GM12878 (cell line): ENCODE data around the gene CNTN6. TPM values are rescaled to one million over a fixed set of nuclear protein-coding genes. Genes with fewer than 3 reads are reported as not detected.

Experiments used
- ATAC-seq: fragments of 200-7000 bp; cut with Tn5 transposase; 3 replicates; pipeline ENCODE4 v1.9.1; 2020; ENCODE audit warnings: mild to moderate bottlenecking, moderate library complexity
- BruUV-seq: library from RNA; stranded (reverse); fragments of 400-500 nt; replicated peaks from 2 replicates; lab custom pipeline; 2021; lab: Mats Ljungman, UMichigan
- CTCF ChIA-PET: fragments of 300-600 bp; sonication (Branson Sonifier 250); formaldehyde crosslinking; extraction: SDS; loops from one replicate; lab custom pipeline; 2021; ENCODE audit warnings: inconsistent platforms; lab: Yijun Ruan, JAX
- POLR2A ChIA-PET: fragments of 350-600 bp; formaldehyde crosslinking; extraction: SDS; loops from one replicate; lab custom pipeline; 2021; ENCODE audit warnings: inconsistent platforms; lab: Charles Lee
- RAD21 ChIA-PET: fragments of 300-600 bp; sonication (Branson Sonifier 250); formaldehyde crosslinking; loops from one replicate; lab custom pipeline; 2023; ENCODE audit warnings: antibody characterized with exemption; ENCODE audit not compliant: unreplicated experiment; lab: Charles Lee
- SMC1A ChIA-PET: fragments of 300-600 bp; sonication (Branson Sonifier 250); formaldehyde crosslinking; loops from one replicate; lab custom pipeline; 2023; ENCODE audit not compliant: unreplicated experiment, uncharacterized antibody; lab: Charles Lee
- DNase-seq: peaks from one replicate; pipeline ENCODE4 v3.0.0-alpha.2; 2011; ENCODE audit warnings: low read depth, low spot score
- FAIRE-seq: peaks from 3 replicates; lab custom pipeline; 2011; peaks lifted over from hg19 to GRCh38; lab: Jason Lieb, UNC
- H2AFZ ChIP-seq: 2 replicates; pipeline ENCODE4 v1.6.0; 2011; ENCODE audit warnings: low read depth, low read length, control low read depth; ENCODE audit not compliant: control insufficient read depth
- H3K27ac ChIP-seq: 2 replicates; pipeline ENCODE4 v1.5.1; 2011; ENCODE audit warnings: control low read depth; ENCODE audit not compliant: control insufficient read depth, insufficient read depth
- H3K27me3 ChIP-seq, 2 experiments: replicated peaks in 1 of 2; 2 replicates each; pipeline versions ENCODE4 v1.6.0 to v1.6.1; 2011; ENCODE audit warnings: low read length in 1 of 2; ENCODE audit not compliant: control insufficient read depth in 2 of 2, insufficient read depth in 2 of 2
- H3K36me3 ChIP-seq, 2 experiments: 2 replicates each; pipeline ENCODE4 v1.5.1; 2011; ENCODE audit warnings: low read length in 1 of 2; ENCODE audit not compliant: control insufficient read depth in 2 of 2, insufficient read depth in 2 of 2
- H3K4me1 ChIP-seq: 2 replicates; pipeline ENCODE4 v1.6.1; 2011; ENCODE audit warnings: mild to moderate bottlenecking, low read length, moderate library complexity, mixed read lengths; ENCODE audit not compliant: control insufficient read depth, insufficient read depth
- H3K4me2 ChIP-seq: 2 replicates; pipeline ENCODE4 v1.6.0; 2011; ENCODE audit warnings: control low read depth; ENCODE audit not compliant: control insufficient read depth, insufficient read depth
- H3K4me3 ChIP-seq: fragments of 200-600 bp; sonication (generic); 2 replicates; pipeline ENCODE4 v1.5.1; 2016
- H3K79me2 ChIP-seq: 2 replicates; pipeline ENCODE4 v1.6.0; 2011; ENCODE audit warnings: low read length; ENCODE audit not compliant: control insufficient read depth, insufficient read depth
- H3K9ac ChIP-seq: 2 replicates; pipeline ENCODE4 v1.8.0; 2011; ENCODE audit warnings: low read length, control low read depth, mixed read lengths; ENCODE audit not compliant: control insufficient read depth, insufficient read depth
- H3K9me3 ChIP-seq: replicated peaks from 3 replicates; pipeline ENCODE4 v1.5.1; 2011; ENCODE audit warnings: mild to moderate bottlenecking, low read length; ENCODE audit not compliant: control insufficient read depth, insufficient read depth
- H4K20me1 ChIP-seq: 2 replicates; pipeline ENCODE4 v1.6.0; 2011; ENCODE audit not compliant: control insufficient read depth, insufficient read depth
- ATF3 ChIP-seq: IDR thresholded peaks from 2 replicates; pipeline ENCODE4 v1.6.1; 2011; ENCODE audit warnings: low read depth, mild to moderate bottlenecking, low read length, moderate library complexity, borderline replicate concordance; ENCODE audit errors: extremely low read depth
- BCL11A ChIP-seq: IDR thresholded peaks from 2 replicates; pipeline ENCODE4 v1.6.1; 2011; ENCODE audit warnings: low read depth, low read length
- CHD4 ChIP-seq: fragments of 200-600 bp; sonication (generic); IDR thresholded peaks from 2 replicates; pipeline ENCODE4 v1.6.1; 2016; ENCODE audit warnings: mild to moderate bottlenecking
- CTCF ChIP-seq, 3 experiments: IDR thresholded peaks in 2 of 3; conservative IDR thresholded peaks in 1 of 3; 2 replicates each; pipeline ENCODE4 v1.5.1; 2011; ENCODE audit warnings: low read depth in 3 of 3, low read length in 3 of 3, mild to moderate bottlenecking in 3 of 3, control low read depth in 2 of 3, moderate library complexity in 2 of 3, inconsistent platforms in 1 of 3, mixed read lengths in 1 of 3; ENCODE audit not compliant: control insufficient read depth in 2 of 3, insufficient read depth in 1 of 3; ENCODE audit errors: extremely low read depth in 1 of 3
- E2F4 ChIP-seq: IDR thresholded peaks from 2 replicates; pipeline ENCODE4 v1.6.1; 2012; ENCODE audit warnings: low read depth, low read length, improper control_type of control experiment
- E2F8 ChIP-seq: fragments of 450-650 bp; IDR thresholded peaks from 2 replicates; pipeline ENCODE4 v1.6.1; 2018; ENCODE audit warnings: mild to moderate bottlenecking, low read depth, moderate library complexity; ENCODE audit not compliant: partially characterized antibody
- EED ChIP-seq: sonication (generic); IDR thresholded peaks from 2 replicates; pipeline ENCODE4 v1.6.1; 2016; ENCODE audit warnings: antibody characterized with exemption, low read depth
- EZH2 ChIP-seq: IDR thresholded peaks from 2 replicates; pipeline ENCODE4 v1.6.1; 2012; ENCODE audit warnings: low read depth, mild to moderate bottlenecking, control low read depth, inconsistent platforms, low read length, borderline replicate concordance; ENCODE audit not compliant: control insufficient read depth
- HCFC1 ChIP-seq: fragments of 150-350 bp; IDR thresholded peaks from 2 replicates; pipeline ENCODE4 v1.6.1; 2014; ENCODE audit warnings: low read length
- HDAC2 ChIP-seq: fragments of 200-600 bp; sonication (generic); IDR thresholded peaks from 2 replicates; pipeline ENCODE4 v1.6.1; 2017
- MAX ChIP-seq: IDR thresholded peaks from 2 replicates; pipeline ENCODE4 v1.6.1; 2012; ENCODE audit warnings: low read depth, low read length, improper control_type of control experiment
- MTA3 ChIP-seq: IDR thresholded peaks from 2 replicates; pipeline ENCODE4 v1.6.1; 2012; ENCODE audit warnings: low read length, inconsistent platforms, borderline replicate concordance
- RELB ChIP-seq: fragments of 450-650 bp; IDR thresholded peaks from 2 replicates; pipeline ENCODE4 v1.6.1; 2017; ENCODE audit warnings: low read depth, mild to moderate bottlenecking, moderate library complexity
- RUNX3 ChIP-seq: IDR thresholded peaks from 2 replicates; pipeline ENCODE4 v1.6.1; 2012; ENCODE audit warnings: low read length, inconsistent platforms
- SREBF1 ChIP-seq: IDR thresholded peaks from 2 replicates; pipeline ENCODE4 v1.6.1; 2012; ENCODE audit warnings: mild to moderate bottlenecking, low read length
- YBX1 ChIP-seq: fragments of 450-650 bp; IDR thresholded peaks from 2 replicates; pipeline ENCODE4 v1.6.1; 2016; ENCODE audit warnings: antibody characterized with exemption
- ZBED1 ChIP-seq: IDR thresholded peaks from 2 replicates; pipeline ENCODE4 v1.6.1; 2016; ENCODE audit warnings: borderline replicate concordance
- ZNF217 ChIP-seq: fragments of 450-650 bp; IDR thresholded peaks from 2 replicates; pipeline ENCODE4 v1.6.1; 2017; ENCODE audit warnings: antibody characterized with exemption, mild to moderate bottlenecking
- ZNF622 ChIP-seq: fragments of 450-650 bp; IDR thresholded peaks from 2 replicates; pipeline ENCODE4 v1.6.1; 2017; ENCODE audit warnings: mild to moderate bottlenecking, inconsistent platforms
- WGBS: methylation state at CpG from one replicate; pipeline ENCODE4 v1.1.6; 2016; ENCODE audit warnings: low lambda C conversion rate; ENCODE audit not compliant: insufficient replicate concordance, insufficient coverage; ENCODE audit errors: missing lambda C conversion rate; 5-methylcytosine and 5-hydroxymethylcytosine counted together
- in situ Hi-C: fragments of 300-500 bp; cut with MboI; formaldehyde crosslinking; loops from 9 replicates; pipeline ENCODE4 v1.14.3; 2018; ENCODE audit warnings: mixed read lengths
- intact Hi-C: fragments of 100-400 bp; cut with micrococcal nuclease; formaldehyde crosslinking; loops from one replicate; pipeline ENCODE4 v1.14.2; 2022; ENCODE audit not compliant: unreplicated experiment
- polyA plus RNA-seq, 11 experiments: library from polyadenylated mRNA; depleted of rRNA in 4 of 11; unstranded in 6 of 11; stranded (reverse) in 5 of 11; fragments of >200 nt; fragmentation: Nextera tagmentation in 4 of 11; fragmentation: Illumina TruSeq in 1 of 11; extraction: Ambion mirVana in 4 of 11; extraction: Trizol in 1 of 11; gene quantifications; 1 replicate in 1 of 11; 2 replicates in 10 of 11; pipeline versions ENCODE4 v1.2.1 to v1.2.3, GENCODE V29; 2011 to 2016; ENCODE audit warnings: inconsistent platforms in 2 of 11, missing spikeins in 2 of 11, low read depth in 1 of 11
- total RNA-seq, 4 experiments: library from RNA; depleted of rRNA in 3 of 4; stranded (reverse); fragments of >200 nt in 3 of 4; fragmentation: Illumina TruSeq in 1 of 4; extraction: Trizol in 1 of 4; gene quantifications; 2 replicates each; pipeline versions ENCODE4 v1.2.1 to v1.2.3, GENCODE V29; 2013 to 2021

CNTN6 gene
- total and polyA plus RNA-seq, 10 of the 15 experiments (the other 5 are each of a cell fraction or from before 2014, with no cell fraction given), result not detected

- TF ChIP-seq RELB (no peak), RUNX3 (no peak), ZNF217 (no peak), ZBED1 (no peak), HDAC2 (no peak), BCL11A (no peak), EZH2 (no peak), ATF3 (no peak), ZNF622 (no peak), CHD4 (no peak), SREBF1 (no peak), YBX1 (no peak)
These were observed 169.4 kb downstream of the CNTN6 start (continued) for GRCh38 chr3:1262246-1262645.

- Histone ChIP-seq H3K4me3 (no peak overlapping the region), H3K36me3 (no peaks in the 10 kb centered on the region), H3K27ac (no peak overlapping the region), H3K9me3 (no peaks in the 10 kb centered on the region), H3K4me2 (no peak overlapping the region), H3K4me1 (no peaks in the 10 kb centered on the region), H4K20me1 (no peaks in the 10 kb centered on the region), H3K27me3 (no peaks in the 10 kb centered on the region), H3K79me2 (no peaks in the 10 kb centered on the region), H3K9ac (no peak overlapping the region), H2AFZ (no peak overlapping the region)
- BruUV-seq, result no TSS peak
- ChIA-PET RAD21 (no interaction called here), CTCF (no interaction called here), POLR2A (no interaction called here), SMC1A (no interaction called here)
- FAIRE-seq (no peak), DNase-seq (no peak), ATAC-seq (no peak)
- WGBS, result 84% methylated on average over 4 of the region's 4 CpGs
- in situ Hi-C loops (no loop called here), intact Hi-C loops (no loop called here)
- TF ChIP-seq MTA3 (no peak), MAX (no peak), HCFC1 (no peak), E2F4 (no peak), CTCF (IDR thresholded peaks at IDR 0.05 in 2 of 3, conservative IDR thresholded peaks at IDR 0.05 in 1 of 3; ENCODE audit: control insufficient read depth in 2 of 3, extremely low read depth in 1 of 3, insufficient read depth in 1 of 3, low read depth in 3 of 3, low read length in 3 of 3) (no peak), E2F8 (no peak), EED (no peak)
These were observed 170.3 kb downstream of the CNTN6 start for GRCh38 chr3:1263121-1263520.
